Activated naive CD4-positive, alpha-beta T cell treated with anti-CD3 and anti-CD28 coated beads, Interleukin-2, amount 10 ng/mL, durations not matched to agents 7 days and 5 days (primary cell): ENCODE results near the gene RNF157.

Experiments used
- CTCF ChIA-PET: fragments of 350-600 bp; sonication (Branson Sonifier 250); formaldehyde crosslinking; loops from one replicate; lab custom pipeline; 2021; ENCODE audit warnings: antibody characterized with exemption; lab: Charles Lee
- DNase-seq: peaks from one replicate; pipeline ENCODE4 v3.0.0-alpha.2; 2020
- H3K27ac Mint-ChIP-seq: one replicate; pipeline ENCODE4 v1.8.0; 2021; ENCODE audit warnings: mild to moderate bottlenecking, moderate library complexity, mixed read lengths
- H3K27me3 Mint-ChIP-seq: one replicate; pipeline ENCODE4 v1.8.0; 2021; ENCODE audit warnings: mild to moderate bottlenecking, mixed read lengths
- H3K36me3 Mint-ChIP-seq: one replicate; pipeline ENCODE4 v1.8.0; 2021; ENCODE audit warnings: mixed read lengths
- H3K4me1 Mint-ChIP-seq: one replicate; pipeline ENCODE4 v1.8.0; 2021; ENCODE audit warnings: mixed read lengths
- H3K4me3 Mint-ChIP-seq: one replicate; pipeline ENCODE4 v1.8.0; 2021; ENCODE audit warnings: mild to moderate bottlenecking, moderate library complexity, mixed read lengths
- H3K9me3 Mint-ChIP-seq: one replicate; pipeline ENCODE4 v1.8.0; 2021; ENCODE audit warnings: mixed read lengths

Gene RNF157

DNA sequence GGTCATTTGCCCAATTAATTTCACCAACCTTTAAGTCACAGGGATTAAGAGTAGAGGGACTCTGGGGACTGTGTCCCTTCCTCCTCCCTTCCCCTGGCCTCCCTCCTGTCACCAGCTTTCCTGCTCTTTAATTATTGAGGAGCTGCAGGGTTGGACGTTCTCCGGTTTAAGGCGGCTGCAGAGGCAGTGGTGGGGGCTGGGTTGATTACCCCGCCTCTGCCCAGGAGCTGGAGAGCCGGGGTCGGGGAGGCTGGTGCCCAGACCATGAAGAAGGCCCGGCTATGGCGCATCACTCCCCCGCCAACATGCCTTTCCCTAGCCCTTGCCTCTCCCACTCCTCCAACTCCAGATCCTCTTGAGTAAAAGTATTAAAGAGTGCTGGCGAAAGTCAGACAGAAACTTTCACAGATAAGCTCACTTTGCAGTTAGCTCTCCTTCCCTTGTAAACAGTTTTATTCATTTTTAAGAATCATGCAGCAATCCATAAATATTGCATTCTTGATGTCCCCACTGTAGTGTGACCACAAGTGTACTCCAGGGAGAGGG lies 98.2 kb downstream of the RNF157 start:
- H3K27ac Mint-ChIP-seq, result peak overlapping the region; percentile 96
- H3K4me3 Mint-ChIP-seq, result peak overlapping the region; percentile 73
- no peak for DNase-seq
- no peaks in the 10 kb centered on the region for H3K9me3 Mint-ChIP-seq
- H3K36me3 Mint-ChIP-seq, result peaks cover 25% of the 10 kb centered on the region
- peaks cover 39% of the 10 kb centered on the region for H3K27me3 Mint-ChIP-seq
- CTCF ChIA-PET, result interaction anchor here (0.7 to 7.7 kb wide), 7 partner anchors 9 to 138 kb away, joined by 3 to 46 read pairs (median 4); no protein-coding TSS in a partner anchor
- H3K4me1 Mint-ChIP-seq, result peaks cover 70% of the 10 kb centered on the region

DNA sequence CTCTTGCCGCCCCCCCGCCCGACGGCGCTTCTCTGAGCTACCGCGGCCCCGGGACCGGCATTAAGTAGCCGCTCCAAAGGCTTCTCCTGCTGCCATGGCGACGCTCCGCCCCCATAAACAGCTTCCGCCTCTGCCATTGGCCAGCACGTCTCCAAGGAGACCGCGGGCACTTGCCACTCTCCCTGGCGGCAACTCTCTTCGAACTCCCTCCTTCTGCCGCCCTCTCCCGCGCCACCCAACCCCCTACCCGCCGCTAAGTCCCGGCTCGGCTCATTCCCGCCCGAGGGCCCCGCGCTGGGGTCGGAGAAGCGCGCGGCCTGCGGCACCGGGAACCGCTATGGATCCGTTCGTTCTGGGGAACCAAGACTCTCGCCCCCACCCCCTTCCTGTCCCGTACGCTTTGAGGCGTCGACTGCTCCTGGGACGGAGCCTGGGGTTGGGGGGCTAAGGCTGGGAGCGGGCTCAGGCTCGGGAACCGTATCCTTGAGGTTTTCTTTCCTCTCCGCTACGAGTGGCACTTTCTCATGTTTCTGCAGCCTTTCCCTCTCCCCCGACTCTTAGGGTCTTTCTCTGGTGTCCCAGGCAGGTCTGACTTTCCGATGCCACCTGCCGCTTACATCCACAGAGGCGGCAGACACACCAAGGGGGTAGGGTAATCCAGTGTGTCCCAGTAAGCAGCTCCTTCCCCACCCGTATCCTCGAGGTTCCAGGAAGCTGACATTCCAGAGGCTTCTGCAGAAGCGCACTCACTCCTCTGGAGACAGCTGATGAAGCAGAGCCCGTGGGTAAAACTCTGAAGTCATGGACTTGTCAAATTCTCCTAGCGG lies 98.9 kb downstream of the RNF157 start, which contains the start of gene FOXJ1:
FOXJ1 (minus strand) TSS at position 34 of the 827 bp plus-strand sequence. CDS start 850 bp downstream, outside the sequence.
- peak within 1 kb of the TSS; percentile 73 for H3K4me3 Mint-ChIP-seq
- DNase-seq, result peak; percentile 94
- H3K9me3 Mint-ChIP-seq, result no peaks in the 10 kb centered on the region
- peaks cover 45% of the 10 kb centered on the region for H3K27me3 Mint-ChIP-seq
- H3K36me3 Mint-ChIP-seq, result peaks cover 18% of the 10 kb centered on the region
- peak within 1 kb of the TSS; percentile 96 for H3K27ac Mint-ChIP-seq
- H3K4me1 Mint-ChIP-seq, result peaks cover 66% of the 10 kb centered on the region
- CTCF ChIA-PET, result interaction anchor here (0.7 to 7.7 kb wide), 5 partner anchors 10 to 138 kb away, joined by 3 to 46 read pairs (median 4); no protein-coding TSS in a partner anchor

DNA sequence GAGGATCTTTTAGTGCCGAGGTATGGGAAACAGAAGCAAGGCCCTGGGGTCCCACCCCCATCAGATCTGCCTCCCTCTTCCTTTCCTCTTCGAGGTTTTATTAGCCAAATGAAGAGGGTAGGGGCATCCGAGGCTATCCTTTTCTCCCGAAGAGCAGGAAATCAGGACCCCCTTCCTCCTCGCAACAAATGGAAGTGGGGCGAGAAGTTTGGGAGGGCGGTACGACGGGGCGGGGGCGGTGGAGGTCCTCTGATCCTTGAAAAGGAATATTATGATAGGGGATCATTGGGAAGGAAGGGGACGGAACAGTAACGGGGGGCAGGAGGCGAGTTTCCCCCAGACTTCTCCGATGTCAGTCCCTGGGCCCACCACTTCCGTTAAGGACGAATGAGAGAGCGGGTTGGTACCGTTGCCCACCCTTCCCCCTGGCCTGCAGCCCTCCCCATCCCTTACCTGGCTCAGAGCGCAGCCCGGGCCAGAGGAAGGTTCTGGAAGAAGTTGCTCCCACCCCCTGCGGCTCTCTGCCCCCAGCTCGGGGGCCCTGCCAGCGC lies 99.6 kb downstream of the RNF157 start:
- Mint-ChIP-seq H3K4me1 (peaks cover 59% of the 10 kb centered on the region), H3K4me3 (peak overlapping the region; percentile 73), H3K27ac (peak overlapping the region; percentile 65)

GRCh38 chr17:76139801-76140660 lies 100.3 kb downstream of the RNF157 start:
- H3K9me3 Mint-ChIP-seq, result no peaks in the 10 kb centered on the region
- H3K4me1 Mint-ChIP-seq, result peaks cover 59% of the 10 kb centered on the region
- H3K4me3 Mint-ChIP-seq, result peak overlapping the region; percentile 62
- peaks cover 45% of the 10 kb centered on the region for H3K27me3 Mint-ChIP-seq
- peak; percentile 62 for DNase-seq
- CTCF ChIA-PET, result interaction anchor here (1.0 to 7.7 kb wide), 2 partner anchors 41 to 140 kb away, joined by 5 to 46 read pairs; no protein-coding TSS in a partner anchor
- H3K27ac Mint-ChIP-seq, result peak overlapping the region; percentile 65
- peaks cover 6% of the 10 kb centered on the region for H3K36me3 Mint-ChIP-seq

More for the DNA sequence above, 99.6 kb downstream of the RNF157 start:
- Mint-ChIP-seq H3K36me3 (peaks cover 13% of the 10 kb centered on the region), H3K27me3 (peaks cover 45% of the 10 kb centered on the region), H3K9me3 (no peaks in the 10 kb centered on the region)
- DNase-seq, result no peak
- CTCF ChIA-PET, result interaction anchor here (1.0 to 7.7 kb wide), 2 partner anchors 40 to 139 kb away, joined by 5 to 46 read pairs; no protein-coding TSS in a partner anchor

- H3K27ac Mint-ChIP-seq, result no peak overlapping the region
These were observed 101.2 kb downstream of the RNF157 start for GRCh38 chr17:76138896-76139752.

DNA sequence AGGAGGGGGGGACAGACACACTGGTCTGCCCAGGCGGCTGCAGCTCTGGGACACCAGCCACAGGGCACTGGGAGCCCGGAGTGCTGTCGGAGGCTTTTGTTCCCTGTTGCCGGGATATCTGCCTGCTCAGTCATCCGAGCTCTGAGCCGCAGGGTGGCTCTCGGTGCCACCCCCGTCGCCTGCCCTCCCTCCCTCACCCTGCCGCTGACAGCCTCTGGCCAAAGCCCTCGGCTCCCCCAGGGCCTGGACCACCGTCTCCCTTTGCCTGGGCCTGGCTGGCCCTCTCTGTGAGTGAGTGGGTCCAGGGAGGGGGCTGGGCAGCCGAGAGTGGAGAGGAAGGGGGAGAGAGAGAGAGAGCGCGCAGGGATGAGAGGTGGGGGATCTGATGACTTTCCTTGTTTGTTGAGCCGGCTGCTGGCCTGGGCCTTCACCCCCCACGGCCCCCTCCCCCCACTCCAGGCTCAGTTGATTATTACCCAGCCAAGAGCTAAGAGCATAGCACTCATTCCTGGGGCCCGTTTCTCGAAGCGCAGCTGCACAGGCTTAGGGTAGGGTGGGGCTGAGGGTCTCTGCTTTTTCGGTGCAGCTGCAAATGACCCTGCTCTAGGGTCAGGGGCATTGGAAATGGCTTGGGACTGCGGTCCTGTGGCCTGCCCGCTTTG lies 101.9 kb downstream of the RNF157 start:
- H3K27ac Mint-ChIP-seq, result no peak overlapping the region
- CTCF ChIA-PET, result interaction anchor here (1.6 kb wide), 1 partner anchor 141 kb away, joined by 5 read pairs; no protein-coding TSS in a partner anchor
- peaks cover 45% of the 10 kb centered on the region for H3K27me3 Mint-ChIP-seq
- no peaks in the 10 kb centered on the region for H3K36me3 Mint-ChIP-seq
- peak; percentile 20 for DNase-seq
- H3K9me3 Mint-ChIP-seq, result no peaks in the 10 kb centered on the region
- peaks cover 54% of the 10 kb centered on the region for H3K4me1 Mint-ChIP-seq
- no peak overlapping the region for H3K4me3 Mint-ChIP-seq

More at GRCh38 chr17:76138896-76139752, 101.2 kb downstream of the RNF157 start:
- DNase-seq, result peak; percentile 22
- Mint-ChIP-seq H3K4me1 (peaks cover 55% of the 10 kb centered on the region), H3K36me3 (no peaks in the 10 kb centered on the region), H3K4me3 (peak overlapping the region; percentile 48), H3K9me3 (no peaks in the 10 kb centered on the region), H3K27me3 (peaks cover 45% of the 10 kb centered on the region)
- CTCF ChIA-PET, result interaction anchor here (1.6 kb wide), 1 partner anchor 140 kb away, joined by 5 read pairs; no protein-coding TSS in a partner anchor

- no peak overlapping the region for H3K4me3 Mint-ChIP-seq
- DNase-seq, result peak; percentile 19
- no peaks in the 10 kb centered on the region for H3K36me3 Mint-ChIP-seq
- CTCF ChIA-PET, result interaction anchor here (1.6 kb wide), 1 partner anchor 142 kb away, joined by 5 read pairs; no protein-coding TSS in a partner anchor
- no peaks in the 10 kb centered on the region for H3K9me3 Mint-ChIP-seq
- peaks cover 45% of the 10 kb centered on the region for H3K27me3 Mint-ChIP-seq
- H3K4me1 Mint-ChIP-seq, result peaks cover 48% of the 10 kb centered on the region
- H3K27ac Mint-ChIP-seq, result no peak overlapping the region
These were observed 102.7 kb downstream of the RNF157 start for GRCh38 chr17:76137351-76138233.

DNA sequence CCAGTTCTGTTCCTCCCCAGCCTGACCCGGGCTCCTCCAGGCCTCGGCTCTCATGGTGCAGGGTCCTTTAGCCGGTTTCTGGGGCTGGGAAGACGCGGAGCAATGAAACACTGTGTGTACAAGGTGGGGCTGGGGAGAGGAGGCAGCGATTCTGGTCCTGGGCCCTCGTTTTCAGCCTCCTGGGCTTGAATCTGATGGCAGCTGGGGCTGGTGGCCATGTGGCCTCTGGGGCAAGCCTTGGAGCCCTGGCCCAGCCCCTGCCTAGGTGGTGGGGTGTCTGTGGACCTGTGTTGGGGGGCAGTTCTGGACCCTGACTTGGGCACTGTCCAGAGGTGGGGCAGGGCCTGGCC lies 103.3 kb downstream of the RNF157 start:
- Mint-ChIP-seq H3K27ac (no peak overlapping the region), H3K36me3 (no peaks in the 10 kb centered on the region), H3K4me3 (no peak overlapping the region), H3K4me1 (peaks cover 41% of the 10 kb centered on the region), H3K27me3 (peaks cover 45% of the 10 kb centered on the region), H3K9me3 (no peaks in the 10 kb centered on the region)
- CTCF ChIA-PET, result interaction anchor here (1.6 kb wide), 1 partner anchor 11 kb away, joined by 3 read pairs; no protein-coding TSS in a partner anchor
- peak; percentile 18 for DNase-seq

- H3K9me3 Mint-ChIP-seq, result no peaks in the 10 kb centered on the region
- peaks cover 42% of the 10 kb centered on the region for H3K27me3 Mint-ChIP-seq
- peak; percentile 18 for DNase-seq
- H3K4me1 Mint-ChIP-seq, result peaks cover 36% of the 10 kb centered on the region
- CTCF ChIA-PET, result interaction anchor here (1.6 to 2.1 kb wide), 2 partner anchors 10 to 143 kb away, joined by 3 to 7 read pairs; no protein-coding TSS in a partner anchor
- H3K36me3 Mint-ChIP-seq, result no peaks in the 10 kb centered on the region
- H3K27ac Mint-ChIP-seq, result no peak overlapping the region
- H3K4me3 Mint-ChIP-seq, result no peak overlapping the region
These were observed 103.9 kb downstream of the RNF157 start for GRCh38 chr17:76136276-76137000.

DNA sequence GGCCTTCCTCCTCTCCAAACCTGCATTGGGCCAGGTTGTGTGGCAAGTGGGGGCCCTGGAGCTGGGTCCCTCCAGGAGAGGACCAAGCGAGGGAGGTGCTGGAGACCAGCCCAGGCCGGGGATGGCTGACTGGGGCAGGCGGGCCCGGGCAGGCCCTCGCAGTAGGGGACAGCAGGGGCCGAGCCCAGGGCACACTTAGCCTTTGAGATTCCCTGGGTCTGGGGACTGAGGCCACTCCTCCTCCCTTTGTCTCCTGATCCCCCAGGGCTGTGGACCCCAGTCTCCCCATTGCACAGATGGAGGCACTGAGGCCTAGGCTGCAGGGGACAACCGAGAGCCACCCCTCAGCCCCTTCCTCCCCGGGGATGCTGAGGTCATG lies 104.5 kb downstream of the RNF157 start:
- peaks cover 41% of the 10 kb centered on the region for H3K27me3 Mint-ChIP-seq
- CTCF ChIA-PET, result interaction anchor here (1.1 to 2.1 kb wide), 3 partner anchors 9 to 143 kb away, joined by 3 to 7 read pairs (median 4); no protein-coding TSS in a partner anchor
- no peaks in the 10 kb centered on the region for H3K9me3 Mint-ChIP-seq
- peak; percentile 18 for DNase-seq
- H3K27ac Mint-ChIP-seq, result no peak overlapping the region
- peaks cover 32% of the 10 kb centered on the region for H3K4me1 Mint-ChIP-seq
- no peak overlapping the region for H3K4me3 Mint-ChIP-seq
- no peaks in the 10 kb centered on the region for H3K36me3 Mint-ChIP-seq
